GM19035 (cell line): ENCODE measurements around the gene GRIK4.

Experiments used
- ATAC-seq: cut with Tn5 transposase; IDR thresholded peaks from one replicate; pipeline ENCODE4 v1.9.1; 2021; ENCODE audit not compliant: unreplicated experiment

The GRIK4 gene

DNA sequence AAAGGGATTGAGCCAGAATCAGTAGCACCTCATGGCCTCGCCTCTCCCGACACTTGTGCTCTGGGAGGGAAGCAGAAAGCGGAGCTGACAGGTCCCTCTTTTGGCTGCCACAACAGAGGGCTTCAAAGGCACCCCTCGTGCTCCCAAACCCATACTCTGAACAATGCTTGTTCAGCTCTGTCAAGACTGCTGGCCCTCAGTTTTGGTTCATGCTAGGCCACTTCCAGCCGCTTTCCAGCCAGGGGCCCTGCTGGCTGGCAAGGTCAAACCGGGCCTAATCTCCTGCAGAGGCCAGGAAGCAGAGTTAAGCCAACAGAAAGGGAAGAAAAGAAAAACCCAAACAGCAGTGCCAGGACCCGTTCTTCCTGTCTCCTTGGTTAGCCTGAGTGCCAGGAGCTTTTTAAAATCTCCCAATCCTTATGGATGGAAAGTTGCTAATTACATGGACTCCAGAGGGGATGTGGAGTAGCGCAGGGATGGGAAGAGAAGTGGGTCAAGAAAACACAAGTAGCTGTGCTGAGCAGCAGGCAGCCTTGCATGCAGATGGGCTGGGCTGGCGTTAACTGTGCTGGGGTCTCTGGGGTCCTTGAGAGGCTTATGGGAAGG is 150.6 kb downstream of the GRIK4 start:
- no peak for ATAC-seq

DNA sequence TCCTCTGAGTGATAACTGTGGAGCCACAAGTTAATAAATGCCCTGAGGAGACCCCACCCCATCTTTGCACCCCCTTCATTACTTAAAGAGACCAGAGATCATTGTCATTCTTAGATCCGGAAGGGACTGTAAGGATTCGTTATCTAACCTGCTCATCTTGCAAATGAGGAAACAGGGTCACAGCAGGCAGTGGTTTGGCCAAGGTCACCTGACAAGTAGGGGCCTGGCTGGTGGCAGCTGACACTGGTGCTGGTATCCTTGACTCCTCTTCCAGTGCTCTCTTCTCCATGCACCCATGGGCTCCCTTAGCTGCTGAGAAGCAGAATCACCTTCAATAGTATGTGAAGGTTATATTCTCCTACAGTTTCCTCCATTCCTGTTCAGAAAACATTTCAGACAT is 151.6 kb downstream of the GRIK4 start:
- ATAC-seq, result no peak

DNA sequence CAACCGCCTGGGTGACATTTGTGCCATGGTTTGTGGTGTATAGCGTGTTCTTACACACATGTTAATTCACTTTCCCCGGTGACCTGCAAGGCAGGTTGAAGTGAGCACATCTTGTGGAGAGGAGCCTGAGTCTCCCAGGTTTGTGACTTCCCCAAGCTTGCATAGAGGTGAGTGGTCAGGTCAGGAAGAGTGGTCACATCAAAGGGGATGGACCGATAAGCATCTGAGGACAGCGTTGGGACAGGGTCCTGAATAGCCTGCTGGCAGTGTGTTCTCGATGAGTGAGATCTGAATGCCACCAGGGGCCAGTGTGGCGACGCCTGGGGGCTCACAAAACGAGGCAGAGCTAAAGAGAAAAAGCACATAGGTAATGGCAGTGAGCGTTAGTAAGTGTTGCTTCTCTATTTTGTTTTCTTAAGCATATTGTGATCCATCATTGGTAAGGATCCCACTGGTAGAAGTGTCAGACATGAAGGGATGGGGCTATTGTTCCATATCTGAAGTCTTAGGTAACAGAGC is 154.6 kb downstream of the GRIK4 start:
- ATAC-seq, result no peak

DNA sequence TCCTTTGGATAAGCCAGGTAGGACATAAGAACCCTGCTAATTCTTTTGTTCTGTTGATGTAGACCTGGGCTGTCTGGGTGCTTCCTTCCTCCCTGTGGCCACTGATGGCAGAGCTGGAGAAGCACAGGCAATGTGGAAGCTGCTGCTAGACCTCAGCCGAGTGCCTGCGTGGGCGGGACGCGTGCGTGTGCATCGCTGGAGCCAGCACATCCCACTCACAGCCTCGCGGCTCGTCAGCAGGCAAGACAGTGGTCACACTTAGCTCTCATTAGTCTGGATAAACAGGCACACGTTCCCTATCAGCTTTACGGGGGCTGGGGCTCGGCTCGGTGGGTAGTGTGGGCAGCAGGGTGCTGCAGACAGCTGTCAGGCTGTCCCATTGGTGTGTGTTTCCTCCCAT is 155.7 kb downstream of the GRIK4 start:
- ATAC-seq, result no peak

DNA sequence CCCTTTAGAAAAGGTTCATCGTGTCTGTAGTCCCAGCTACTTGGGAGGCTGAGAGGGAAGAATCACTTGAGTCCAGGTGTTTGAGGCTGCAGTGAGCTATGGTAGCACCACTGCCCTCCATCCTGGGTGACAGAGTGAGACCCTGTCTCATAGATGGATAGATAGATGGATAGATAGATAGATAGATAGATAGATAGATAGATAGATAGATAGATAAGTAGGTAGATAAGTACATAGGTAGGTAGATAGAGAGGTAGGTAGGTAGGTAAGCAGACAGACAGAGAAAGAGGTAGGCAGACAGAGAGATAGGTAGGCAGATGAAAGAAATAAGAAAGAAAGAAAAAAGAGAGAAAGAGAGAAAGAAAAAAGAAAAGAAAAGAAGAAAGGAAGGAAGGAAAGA is 156.4 kb downstream of the GRIK4 start:
- ATAC-seq, result no peak

DNA sequence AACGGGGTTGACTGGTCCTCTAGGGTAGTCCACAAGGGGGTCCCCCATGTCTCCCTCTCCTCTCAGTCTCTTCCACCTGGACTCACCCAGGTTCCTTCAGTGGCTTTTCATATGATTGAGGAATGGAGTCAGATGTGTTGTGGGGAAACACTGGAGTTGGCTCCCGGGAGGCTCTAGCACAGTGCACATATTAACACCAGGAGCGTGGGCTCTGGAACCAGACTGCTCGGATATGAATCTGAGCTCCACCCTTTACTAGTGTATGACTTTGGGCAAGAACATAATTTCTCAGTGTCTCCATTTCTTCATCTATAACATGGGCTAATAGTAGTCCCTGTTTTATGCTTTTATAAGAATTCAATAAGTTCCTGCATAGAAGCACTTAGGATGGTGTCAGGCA is 157.0 kb downstream of the GRIK4 start:
- ATAC-seq, result no peak

DNA sequence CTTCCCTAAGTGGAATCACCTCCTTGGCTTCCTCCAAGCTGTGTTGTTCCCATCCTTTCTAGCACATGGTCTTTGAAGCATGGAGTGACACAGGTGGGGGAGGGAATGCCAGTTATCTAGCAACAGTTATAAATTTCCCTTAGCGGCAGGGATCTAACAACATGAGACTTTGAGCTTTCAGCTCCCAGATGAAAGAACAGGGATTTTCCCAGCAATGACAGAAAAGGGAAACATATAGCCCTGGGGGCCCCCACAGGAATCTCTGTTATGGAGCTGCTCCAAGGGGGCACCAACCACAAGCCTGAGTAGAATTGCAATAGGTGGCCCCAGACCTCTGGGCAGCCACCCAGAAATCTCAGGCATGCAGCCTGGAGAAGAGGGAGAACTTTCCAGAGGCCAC is 163.0 kb downstream of the GRIK4 start:
- ATAC-seq, result no peak

DNA sequence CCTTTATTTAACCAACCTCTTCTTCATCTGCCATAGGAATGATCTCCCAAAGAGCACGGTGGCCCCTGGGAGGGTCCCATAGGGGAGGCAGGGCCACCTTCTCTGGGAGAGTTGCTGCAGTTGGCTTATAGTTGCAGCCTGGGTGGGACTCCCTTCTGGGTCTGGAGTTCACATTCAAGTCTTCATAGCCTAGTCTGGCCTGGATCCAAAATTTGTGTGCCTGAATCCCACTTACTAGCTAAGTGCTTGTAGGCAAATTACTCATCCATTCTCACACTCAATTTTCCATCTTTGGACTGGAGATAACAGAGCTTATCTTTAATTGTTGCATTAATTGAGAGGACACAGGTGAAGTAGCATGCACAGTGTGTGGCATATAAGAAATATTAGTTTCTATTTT is 163.6 kb downstream of the GRIK4 start:
- ATAC-seq, result no peak

DNA sequence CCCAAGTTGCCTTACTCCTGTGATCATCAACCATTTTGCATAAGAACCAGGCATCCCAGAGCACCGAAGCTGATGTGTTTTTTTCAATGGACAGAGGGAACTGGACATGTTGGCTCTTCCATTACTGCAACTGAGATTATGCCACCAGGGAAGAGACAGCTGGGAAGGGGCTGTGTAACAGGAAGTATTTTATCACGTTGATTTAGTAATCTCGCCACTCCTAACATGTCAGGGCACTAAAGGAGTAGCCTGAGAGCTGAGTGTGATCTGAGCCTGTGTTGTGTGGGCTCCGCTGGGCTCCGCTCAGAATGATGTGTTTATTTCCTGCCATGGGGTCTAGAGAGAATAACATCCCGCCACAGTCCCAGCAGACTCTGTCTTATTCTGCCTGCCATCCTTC is 165.4 kb downstream of the GRIK4 start:
- ATAC-seq, result no peak

DNA sequence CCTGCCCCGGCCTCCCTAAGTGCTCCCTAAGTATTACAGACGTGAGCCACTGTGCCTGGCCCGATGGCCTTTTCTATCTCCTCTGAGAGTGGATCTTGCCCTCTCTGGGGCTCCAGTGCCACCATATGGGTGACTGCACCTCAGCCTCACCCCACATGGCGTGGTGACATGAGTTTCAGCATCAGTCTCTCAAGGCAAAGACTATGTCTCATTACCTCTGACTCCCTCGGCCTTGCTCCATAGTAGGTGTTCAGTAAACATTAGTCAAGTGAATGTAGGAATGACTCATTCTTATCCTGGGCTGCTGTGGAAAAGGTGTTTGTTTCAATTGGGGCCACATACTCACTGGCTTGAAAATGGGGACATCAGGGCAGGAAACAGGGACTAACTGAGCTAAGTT is 168.8 kb downstream of the GRIK4 start:
- ATAC-seq, result no peak

DNA sequence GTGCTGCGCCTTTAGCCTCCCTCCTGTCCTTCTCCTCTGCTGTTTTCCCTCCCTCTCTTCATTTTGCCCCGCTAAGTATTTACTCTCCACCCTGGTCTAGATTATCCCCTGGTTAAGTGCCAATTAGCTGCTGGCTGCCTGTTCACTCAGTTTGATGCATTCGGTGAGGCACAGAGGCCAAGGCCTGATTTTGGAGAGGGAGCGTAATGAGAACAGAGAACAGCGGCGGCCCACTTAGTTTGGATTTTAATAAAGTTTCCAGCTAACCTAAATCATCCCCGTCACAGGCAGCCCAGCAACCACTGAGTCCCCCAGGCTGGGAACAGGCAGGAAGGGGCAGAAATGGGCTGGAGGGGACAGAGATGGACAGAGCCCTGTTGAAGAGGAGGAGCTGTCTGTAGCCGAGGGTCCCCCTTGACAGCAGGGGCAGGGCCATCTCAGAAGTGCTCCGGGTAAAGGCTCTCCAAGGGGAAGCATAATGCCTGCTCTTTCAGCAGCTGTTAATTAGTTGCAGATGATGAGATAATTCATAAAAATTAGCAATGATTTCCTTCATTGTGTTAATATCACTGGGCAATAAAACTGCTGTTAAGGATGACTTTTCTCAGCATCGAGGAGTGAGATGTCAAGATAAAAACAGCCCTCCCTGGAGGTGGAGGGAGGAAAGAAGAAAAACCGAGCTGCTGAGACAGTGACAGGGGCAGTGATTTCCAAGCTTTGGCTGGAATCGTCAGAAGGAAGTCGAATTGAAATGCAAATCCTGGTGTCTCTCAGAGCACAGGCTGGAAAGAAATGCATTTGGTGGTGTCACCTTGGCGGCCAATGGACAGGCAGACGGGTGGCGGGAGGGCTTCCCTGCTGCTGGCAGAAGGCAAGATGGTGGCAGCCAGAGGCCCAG is 170.1 kb downstream of the GRIK4 start:
- ATAC-seq, result no peak

DNA sequence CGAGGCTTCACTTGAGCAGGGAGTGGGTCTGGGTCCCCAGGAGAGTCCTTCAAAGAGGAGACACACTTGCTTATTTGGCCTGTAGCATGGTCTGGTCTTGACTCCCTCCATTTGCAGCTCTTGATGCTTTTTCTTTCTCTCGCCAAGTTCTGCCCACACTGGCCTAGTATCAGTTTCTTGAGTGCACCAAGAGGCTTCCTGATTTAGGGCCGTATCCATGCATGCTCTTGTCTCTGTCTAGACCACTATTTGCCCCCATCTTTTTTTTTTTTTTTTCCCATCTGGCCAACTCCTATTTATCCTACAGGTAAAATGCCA is 170.7 kb downstream of the GRIK4 start:
- no peak for ATAC-seq

DNA sequence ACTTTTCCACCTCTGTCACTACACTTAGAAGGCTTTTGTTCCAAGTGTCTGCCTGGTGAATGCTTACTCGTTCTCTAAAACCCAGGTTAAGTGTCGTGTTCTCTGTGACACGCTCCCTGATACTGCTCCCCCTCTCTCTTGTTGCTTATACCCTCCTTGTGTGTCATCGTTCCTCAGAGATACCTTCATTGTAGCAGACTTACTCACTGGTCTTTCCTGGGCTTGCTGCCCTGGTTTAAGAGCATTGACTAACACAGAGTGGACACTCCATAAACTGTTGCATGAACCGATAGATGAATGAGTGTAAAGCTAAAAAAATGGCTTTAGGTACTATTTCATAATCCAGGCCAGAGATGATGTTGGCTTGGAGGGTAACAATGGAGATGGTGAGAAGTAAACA is 171.3 kb downstream of the GRIK4 start:
- no peak for ATAC-seq

DNA sequence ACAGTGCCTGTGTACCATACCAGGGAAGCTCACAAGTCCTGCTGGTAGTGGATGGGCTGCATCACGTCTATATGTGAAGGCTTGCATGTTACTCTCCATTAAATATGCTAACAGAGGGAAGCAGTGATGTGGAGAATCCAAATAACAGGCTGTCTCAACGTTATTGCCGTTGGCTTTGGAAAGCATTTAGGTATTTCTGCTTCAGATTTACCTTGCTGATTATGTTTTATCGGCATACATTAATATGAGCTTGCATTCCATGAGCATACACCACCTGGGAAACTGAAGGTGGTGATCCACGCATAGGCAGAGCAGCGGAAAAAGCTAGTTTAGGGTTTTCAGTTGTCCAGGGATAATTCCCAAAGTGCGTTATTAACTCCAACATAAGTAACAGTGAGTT is 175.0 kb downstream of the GRIK4 start:
- ATAC-seq, result no peak

DNA sequence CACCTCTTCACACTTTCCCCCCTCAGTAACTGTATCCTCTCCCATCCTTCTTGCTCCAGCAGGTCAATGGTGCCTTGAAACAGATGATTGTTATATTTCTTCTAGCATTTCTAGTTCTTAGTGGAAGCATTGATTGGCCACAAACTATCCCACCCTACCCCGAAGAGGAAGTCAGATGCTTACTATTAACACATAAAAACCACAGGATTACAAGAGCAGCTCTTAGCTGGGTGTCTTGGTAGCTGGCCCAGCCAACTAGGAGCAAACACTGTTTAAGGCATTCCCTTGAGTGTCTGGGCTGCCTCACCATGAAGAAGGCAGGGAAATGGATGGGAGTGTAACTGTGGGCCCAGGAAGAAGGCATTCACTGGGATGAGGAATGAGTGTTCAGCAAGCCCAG is 176.6 kb downstream of the GRIK4 start:
- no peak for ATAC-seq

DNA sequence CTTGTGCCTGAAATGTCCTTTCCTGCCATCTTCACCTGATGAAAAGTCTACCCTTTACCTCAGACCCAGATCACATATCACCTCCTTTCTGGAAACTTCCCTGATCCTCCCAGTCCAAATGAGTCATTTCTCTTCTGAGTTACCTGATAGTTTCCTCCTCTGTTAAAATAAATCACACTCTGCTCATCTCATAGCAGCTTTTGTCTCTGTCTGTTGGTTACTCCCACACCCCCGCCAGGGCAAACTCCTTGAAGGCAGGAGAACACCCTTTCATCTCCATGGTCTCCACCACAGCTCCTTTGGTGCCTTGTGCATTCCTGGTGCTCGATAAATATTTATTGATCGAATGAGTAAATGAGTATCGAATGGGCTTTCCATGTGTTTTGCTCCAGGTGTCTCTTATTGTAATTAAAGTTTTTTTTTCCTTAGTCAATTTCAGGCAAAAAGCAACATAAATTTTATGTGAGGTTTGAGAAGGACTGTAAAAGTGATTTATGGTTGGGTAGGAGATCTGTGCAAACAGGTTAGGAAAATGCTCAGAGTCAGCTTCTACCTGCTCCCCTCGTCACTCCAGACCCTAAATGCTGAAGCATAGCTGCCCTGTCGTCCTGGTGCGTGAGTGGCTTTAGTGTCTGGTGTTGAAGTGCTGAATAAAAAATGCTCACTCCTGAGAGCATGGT is 178.2 kb downstream of the GRIK4 start:
- no peak for ATAC-seq

DNA sequence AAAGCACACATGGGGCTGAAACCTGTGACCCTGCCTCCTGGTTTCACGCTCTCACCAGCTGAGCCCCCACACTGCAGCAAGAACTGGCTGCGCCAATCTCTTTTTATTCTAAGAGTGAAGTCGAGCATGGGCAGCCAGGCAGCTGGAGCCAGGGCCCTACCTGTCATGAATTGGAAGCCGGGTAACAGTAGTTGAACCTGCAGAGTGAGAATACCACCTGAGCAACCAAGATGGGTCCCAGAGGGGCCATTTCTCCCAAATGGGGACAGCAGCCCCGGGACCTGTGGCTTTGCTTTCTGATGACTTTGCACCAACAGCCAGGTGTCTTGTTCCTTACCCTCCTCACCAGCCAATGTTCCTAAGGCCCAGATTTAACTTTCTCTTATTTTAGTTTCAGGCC is 178.9 kb downstream of the GRIK4 start:
- no peak for ATAC-seq

DNA sequence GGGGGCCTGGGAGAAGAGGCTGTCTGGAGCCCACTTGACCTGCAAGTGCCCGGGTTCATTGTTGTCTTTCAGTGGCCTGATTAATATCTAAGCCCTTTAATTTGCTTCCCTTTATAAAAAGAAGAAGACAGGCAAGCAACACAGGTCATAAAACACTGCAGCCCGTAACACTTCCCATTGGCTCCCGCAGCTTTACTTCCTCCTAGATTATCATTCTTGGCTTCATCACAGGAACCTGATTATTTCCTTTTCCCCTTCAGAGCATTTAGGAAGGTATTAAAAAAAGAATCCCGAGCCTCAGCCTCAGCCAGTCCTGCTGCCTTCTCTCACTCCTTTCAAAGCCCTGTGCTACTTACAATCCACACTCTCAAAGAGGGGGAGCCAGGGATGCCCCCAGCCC is 183.2 kb downstream of the GRIK4 start:
- no peak for ATAC-seq

DNA sequence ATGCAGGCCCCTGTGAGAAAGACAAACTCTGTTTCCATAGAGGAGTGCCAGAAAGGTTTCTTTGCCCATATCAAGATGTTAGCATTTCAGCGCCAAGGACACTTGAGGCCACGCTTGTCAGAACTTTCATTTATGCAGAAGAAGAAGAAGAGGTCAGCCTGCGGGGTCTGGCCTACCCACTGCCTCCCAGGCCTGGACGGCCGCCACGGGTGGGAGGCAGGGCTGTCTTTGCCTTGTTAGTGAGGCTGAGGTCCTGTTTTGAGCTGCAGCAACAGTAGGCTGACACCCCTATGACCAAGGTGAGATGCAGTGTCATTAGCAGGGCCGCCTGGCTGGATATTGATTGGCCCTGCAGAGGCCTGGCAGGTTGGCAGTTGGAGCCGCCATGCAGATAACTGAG is 183.9 kb downstream of the GRIK4 start:
- ATAC-seq, result no peak

DNA sequence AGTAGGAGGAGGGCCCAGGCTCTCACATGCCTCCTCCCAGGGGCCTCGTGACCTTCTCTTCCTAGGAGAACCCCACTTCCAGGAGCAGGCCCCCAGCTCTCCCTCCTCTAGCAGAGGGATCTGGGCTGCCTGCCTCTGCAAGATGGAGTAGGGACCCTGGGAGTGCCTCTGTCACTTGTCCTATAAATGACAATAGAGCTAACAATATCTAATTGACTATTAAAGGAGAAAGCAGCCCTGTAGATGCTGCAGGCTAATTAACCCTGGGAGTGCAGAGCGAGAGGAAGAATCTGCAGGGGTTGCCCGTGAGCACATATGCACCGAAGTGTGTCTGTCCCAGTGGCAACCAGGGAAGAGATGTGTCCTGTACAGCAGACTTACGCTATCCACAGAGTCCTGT is 184.4 kb downstream of the GRIK4 start:
- ATAC-seq, result no peak

DNA sequence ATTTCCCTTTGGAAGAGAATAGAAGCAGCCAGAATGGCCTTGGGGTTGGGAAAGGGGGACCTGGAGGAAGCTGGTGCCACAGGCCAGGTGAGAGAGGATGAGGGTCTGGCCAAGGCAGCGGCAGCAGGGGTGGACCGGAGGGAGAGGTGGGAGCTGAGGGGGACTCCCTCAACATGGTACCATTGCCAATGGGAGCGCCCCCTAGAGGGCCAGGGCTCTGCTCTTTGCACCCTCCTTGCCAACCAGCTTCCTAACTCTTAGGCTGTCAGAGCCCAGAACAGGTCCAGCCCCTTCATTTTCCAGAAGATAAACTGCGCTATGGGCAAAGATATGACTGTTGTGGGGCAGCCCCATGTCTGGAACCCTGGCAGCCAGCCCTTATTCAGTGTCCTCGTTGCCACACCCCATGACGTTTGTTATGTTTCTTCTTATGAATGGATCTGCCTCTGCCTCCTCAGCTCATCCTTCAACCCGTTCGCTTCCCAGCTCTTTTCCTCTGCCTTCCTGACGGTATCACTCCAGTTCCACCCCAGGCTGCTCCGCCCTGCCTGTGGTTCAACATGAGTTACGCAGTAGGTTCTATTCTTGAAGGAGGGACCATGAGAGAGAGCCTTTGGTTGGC is 185.2 kb downstream of the GRIK4 start:
- no peak for ATAC-seq

DNA sequence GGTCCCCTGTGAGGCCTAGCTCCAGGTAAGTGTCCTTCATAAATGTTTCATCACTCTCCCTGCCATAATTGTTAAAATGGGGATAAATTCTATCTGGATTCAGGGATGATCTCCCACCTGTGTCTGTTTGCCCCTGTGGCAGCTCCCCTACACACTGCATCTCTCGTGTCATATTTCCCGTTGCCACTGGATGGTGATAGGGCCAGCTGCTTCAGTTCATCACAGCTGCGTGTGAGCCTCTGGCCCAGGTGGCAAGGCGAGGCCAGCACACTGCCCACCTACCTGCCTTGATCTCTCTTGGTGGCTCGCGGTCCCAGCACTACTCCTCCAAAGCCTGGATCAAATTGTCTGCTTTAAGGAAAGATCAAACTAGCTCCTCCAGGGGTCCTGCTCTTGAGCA is 187.4 kb downstream of the GRIK4 start:
- ATAC-seq, result no peak
